ENCODE measurements around the gene TNFSF8.

Gene TNFSF8

GRCh38 chr9:114905170-114905940, 25.0 kb downstream of the TNFSF8 start:
- no peak for DNase-seq (ENCODE audit: low read depth in 2 of 2)

GRCh38 chr9:114902786-114903524, 27.4 kb downstream of the TNFSF8 start:
- DNase-seq (ENCODE audit: low read depth in 2 of 2): no peak

GRCh38 chr9:114900942-114901802, 29.2 kb downstream of the TNFSF8 start:
- no peak for DNase-seq (ENCODE audit: low read depth in 2 of 2)

- DNase-seq (ENCODE audit: low read depth in 2 of 2): no peak
These were observed 30.4 kb downstream of the TNFSF8 start for GRCh38 chr9:114899995-114900394.

- DNase-seq (ENCODE audit: low read depth in 2 of 2): no peak
These were observed 30.9 kb downstream of the TNFSF8 start for GRCh38 chr9:114899461-114899860.

- no peak for DNase-seq (ENCODE audit: low read depth in 2 of 2)
These were observed 31.6 kb downstream of the TNFSF8 start for GRCh38 chr9:114898741-114899140.

GRCh38 chr9:114897196-114897595, 33.2 kb downstream of the TNFSF8 start:
- no peak for DNase-seq (ENCODE audit: low read depth in 2 of 2)

- no peak for DNase-seq (ENCODE audit: low read depth in 2 of 2)
These were observed 34.0 kb downstream of the TNFSF8 start for GRCh38 chr9:114896344-114896743.

GRCh38 chr9:114895521-114895991, 34.8 kb downstream of the TNFSF8 start:
- DNase-seq (ENCODE audit: low read depth in 2 of 2): no peak

- peak; percentile 32 to 47 for DNase-seq (ENCODE audit: low read depth in 2 of 2)
These were observed 35.6 kb downstream of the TNFSF8 start for GRCh38 chr9:114894609-114895433.

- DNase-seq (ENCODE audit: low read depth in 2 of 2): no peak
These were observed 36.2 kb downstream of the TNFSF8 start for GRCh38 chr9:114894206-114894605.

GRCh38 chr9:114893221-114894010, 37.0 kb downstream of the TNFSF8 start:
- no peak for DNase-seq (ENCODE audit: low read depth in 2 of 2)

- DNase-seq (ENCODE audit: low read depth in 2 of 2): no peak
These were observed 40.6 kb downstream of the TNFSF8 start for GRCh38 chr9:114889802-114890224.

- DNase-seq (ENCODE audit: low read depth in 2 of 2): no peak
These were observed 41.8 kb downstream of the TNFSF8 start for GRCh38 chr9:114888607-114889006.

GRCh38 chr9:114887963-114888362, 42.4 kb downstream of the TNFSF8 start:
- DNase-seq (ENCODE audit: low read depth in 2 of 2): no peak

GRCh38 chr9:114884787-114885452, 45.5 kb downstream of the TNFSF8 start:
- no peak for DNase-seq (ENCODE audit: low read depth in 2 of 2)

GRCh38 chr9:114883709-114884108, 46.7 kb downstream of the TNFSF8 start:
- DNase-seq (ENCODE audit: low read depth in 2 of 2): no peak

- no peak for DNase-seq (ENCODE audit: low read depth in 2 of 2)
These were observed 50.1 kb downstream of the TNFSF8 start for GRCh38 chr9:114880291-114880745.

- DNase-seq (ENCODE audit: low read depth in 2 of 2): no peak
These were observed 51.4 kb downstream of the TNFSF8 start for GRCh38 chr9:114878879-114879564.
